GM12878 (cell line): ENCODE data around the gene NPFFR2. TPM values are rescaled to one million over a fixed set of nuclear protein-coding genes. Genes with fewer than 3 reads are reported as not detected.

ENCODE experiments used
- ATAC-seq: fragments of 200-7000 bp; cut with Tn5 transposase; 3 replicates; pipeline ENCODE4 v1.9.1; 2020; ENCODE audit warnings: mild to moderate bottlenecking, moderate library complexity
- BruUV-seq: library from RNA; stranded (reverse); fragments of 400-500 nt; replicated peaks from 2 replicates; lab custom pipeline; 2021; lab: Mats Ljungman, UMichigan
- CTCF ChIA-PET: fragments of 300-600 bp; sonication (Branson Sonifier 250); formaldehyde crosslinking; extraction: SDS; loops from one replicate; lab custom pipeline; 2021; ENCODE audit warnings: inconsistent platforms; lab: Yijun Ruan, JAX
- POLR2A ChIA-PET: fragments of 350-600 bp; formaldehyde crosslinking; extraction: SDS; loops from one replicate; lab custom pipeline; 2021; ENCODE audit warnings: inconsistent platforms; lab: Charles Lee
- RAD21 ChIA-PET: fragments of 300-600 bp; sonication (Branson Sonifier 250); formaldehyde crosslinking; loops from one replicate; lab custom pipeline; 2023; ENCODE audit warnings: antibody characterized with exemption; ENCODE audit not compliant: unreplicated experiment; lab: Charles Lee
- SMC1A ChIA-PET: fragments of 300-600 bp; sonication (Branson Sonifier 250); formaldehyde crosslinking; loops from one replicate; lab custom pipeline; 2023; ENCODE audit not compliant: unreplicated experiment, uncharacterized antibody; lab: Charles Lee
- DNase-seq: peaks from one replicate; pipeline ENCODE4 v3.0.0-alpha.2; 2011; ENCODE audit warnings: low read depth, low spot score
- FAIRE-seq: peaks from 3 replicates; lab custom pipeline; 2011; peaks lifted over from hg19 to GRCh38; lab: Jason Lieb, UNC
- H2AFZ ChIP-seq: 2 replicates; pipeline ENCODE4 v1.6.0; 2011; ENCODE audit warnings: low read depth, low read length, control low read depth; ENCODE audit not compliant: control insufficient read depth
- H3K27ac ChIP-seq: 2 replicates; pipeline ENCODE4 v1.5.1; 2011; ENCODE audit warnings: control low read depth; ENCODE audit not compliant: control insufficient read depth, insufficient read depth
- H3K27me3 ChIP-seq, 2 experiments: replicated peaks in 1 of 2; 2 replicates each; pipeline versions ENCODE4 v1.6.0 to v1.6.1; 2011; ENCODE audit warnings: low read length in 1 of 2; ENCODE audit not compliant: control insufficient read depth in 2 of 2, insufficient read depth in 2 of 2
- H3K36me3 ChIP-seq, 2 experiments: 2 replicates each; pipeline ENCODE4 v1.5.1; 2011; ENCODE audit warnings: low read length in 1 of 2; ENCODE audit not compliant: control insufficient read depth in 2 of 2, insufficient read depth in 2 of 2
- H3K4me1 ChIP-seq: 2 replicates; pipeline ENCODE4 v1.6.1; 2011; ENCODE audit warnings: mild to moderate bottlenecking, low read length, moderate library complexity, mixed read lengths; ENCODE audit not compliant: control insufficient read depth, insufficient read depth
- H3K4me2 ChIP-seq: 2 replicates; pipeline ENCODE4 v1.6.0; 2011; ENCODE audit warnings: control low read depth; ENCODE audit not compliant: control insufficient read depth, insufficient read depth
- H3K4me3 ChIP-seq: fragments of 200-600 bp; sonication (generic); 2 replicates; pipeline ENCODE4 v1.5.1; 2016
- H3K79me2 ChIP-seq: 2 replicates; pipeline ENCODE4 v1.6.0; 2011; ENCODE audit warnings: low read length; ENCODE audit not compliant: control insufficient read depth, insufficient read depth
- H3K9ac ChIP-seq: 2 replicates; pipeline ENCODE4 v1.8.0; 2011; ENCODE audit warnings: low read length, control low read depth, mixed read lengths; ENCODE audit not compliant: control insufficient read depth, insufficient read depth
- H3K9me3 ChIP-seq: replicated peaks from 3 replicates; pipeline ENCODE4 v1.5.1; 2011; ENCODE audit warnings: mild to moderate bottlenecking, low read length; ENCODE audit not compliant: control insufficient read depth, insufficient read depth
- H4K20me1 ChIP-seq: 2 replicates; pipeline ENCODE4 v1.6.0; 2011; ENCODE audit not compliant: control insufficient read depth, insufficient read depth
- GABPA ChIP-seq: IDR thresholded peaks from 2 replicates; pipeline ENCODE4 v1.6.1; 2014; ENCODE audit warnings: antibody characterized with exemption, low read depth, mild to moderate bottlenecking, inconsistent platforms
- NFYA ChIP-seq: IDR thresholded peaks from 2 replicates; pipeline ENCODE4 v1.6.1; 2011; ENCODE audit warnings: low read depth, mild to moderate bottlenecking, low read length, improper control_type of control experiment, borderline replicate concordance
- PML ChIP-seq: IDR thresholded peaks from 2 replicates; pipeline ENCODE4 v1.6.1; 2012; ENCODE audit warnings: low read length, inconsistent platforms
- POLR2AphosphoS2 ChIP-seq: IDR thresholded peaks from 2 replicates; pipeline ENCODE4 v1.6.1; 2011; ENCODE audit warnings: low read depth, mild to moderate bottlenecking, low read length, improper control_type of control experiment, moderate library complexity
- TAF1 ChIP-seq: IDR thresholded peaks from 2 replicates; pipeline ENCODE4 v1.6.1; 2011; ENCODE audit warnings: mild to moderate bottlenecking, low read depth, low read length, borderline replicate concordance
- ZNF217 ChIP-seq: fragments of 450-650 bp; IDR thresholded peaks from 2 replicates; pipeline ENCODE4 v1.6.1; 2017; ENCODE audit warnings: antibody characterized with exemption, mild to moderate bottlenecking
- WGBS: methylation state at CpG from one replicate; pipeline ENCODE4 v1.1.6; 2016; ENCODE audit warnings: low lambda C conversion rate; ENCODE audit not compliant: insufficient replicate concordance, insufficient coverage; ENCODE audit errors: missing lambda C conversion rate; 5-methylcytosine and 5-hydroxymethylcytosine counted together
- in situ Hi-C: fragments of 300-500 bp; cut with MboI; formaldehyde crosslinking; loops from 9 replicates; pipeline ENCODE4 v1.14.3; 2018; ENCODE audit warnings: mixed read lengths
- intact Hi-C: fragments of 100-400 bp; cut with micrococcal nuclease; formaldehyde crosslinking; loops from one replicate; pipeline ENCODE4 v1.14.2; 2022; ENCODE audit not compliant: unreplicated experiment
- polyA plus RNA-seq, 11 experiments: library from polyadenylated mRNA; depleted of rRNA in 4 of 11; unstranded in 6 of 11; stranded (reverse) in 5 of 11; fragments of >200 nt; fragmentation: Nextera tagmentation in 4 of 11; fragmentation: Illumina TruSeq in 1 of 11; extraction: Ambion mirVana in 4 of 11; extraction: Trizol in 1 of 11; gene quantifications; 1 replicate in 1 of 11; 2 replicates in 10 of 11; pipeline versions ENCODE4 v1.2.1 to v1.2.3, GENCODE V29; 2011 to 2016; ENCODE audit warnings: inconsistent platforms in 2 of 11, missing spikeins in 2 of 11, low read depth in 1 of 11
- total RNA-seq, 4 experiments: library from RNA; depleted of rRNA in 3 of 4; stranded (reverse); fragments of >200 nt in 3 of 4; fragmentation: Illumina TruSeq in 1 of 4; extraction: Trizol in 1 of 4; gene quantifications; 2 replicates each; pipeline versions ENCODE4 v1.2.1 to v1.2.3, GENCODE V29; 2013 to 2021
- TF ChIP-seq, protein P1 (sequence below): IDR thresholded peaks from 2 replicates; pipeline ENCODE4 v1.6.1; 2012; ENCODE audit warnings: improper control_type of control experiment, low read depth, low read length; ENCODE audit not compliant: insufficient replicate concordance
- TF ChIP-seq, protein P2 (sequence below): fragments of 450-650 bp; formaldehyde crosslinking; IDR thresholded peaks from 2 replicates; pipeline ENCODE4 v1.4.0; 2022; ENCODE audit warnings: mild to moderate bottlenecking, moderate library complexity
- TF ChIP-seq, protein P3 (sequence below): fragments of 450-650 bp; IDR thresholded peaks from 2 replicates; pipeline ENCODE4 v1.6.1; 2017; ENCODE audit warnings: antibody characterized with exemption, mild to moderate bottlenecking, moderate library complexity

The NPFFR2 gene
- total and polyA plus RNA-seq, 10 of the 15 experiments (the other 5 are each of a cell fraction or from before 2014, with no cell fraction given) = not detected

DNA sequence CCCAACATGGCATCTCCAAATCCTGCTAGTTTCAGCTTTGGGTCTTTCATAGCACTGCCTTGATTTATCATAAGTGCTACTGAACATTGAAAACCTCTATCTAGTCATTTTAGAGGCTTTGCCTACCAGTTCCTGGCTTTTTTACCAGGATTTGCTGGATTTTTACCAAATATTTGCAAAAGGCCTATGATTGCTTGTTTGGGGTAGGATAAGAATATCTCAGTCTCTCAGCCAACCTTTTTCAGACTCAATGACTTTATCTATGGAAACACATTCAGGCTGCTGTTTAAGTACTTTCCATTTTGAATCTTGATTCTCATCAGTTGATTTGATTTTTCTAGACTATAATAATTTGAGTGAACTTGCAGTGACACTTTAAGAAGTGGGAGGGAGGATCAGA lies 80.1 kb downstream of the NPFFR2 start (continued):
- TF ChIP-seq, protein P1, sequence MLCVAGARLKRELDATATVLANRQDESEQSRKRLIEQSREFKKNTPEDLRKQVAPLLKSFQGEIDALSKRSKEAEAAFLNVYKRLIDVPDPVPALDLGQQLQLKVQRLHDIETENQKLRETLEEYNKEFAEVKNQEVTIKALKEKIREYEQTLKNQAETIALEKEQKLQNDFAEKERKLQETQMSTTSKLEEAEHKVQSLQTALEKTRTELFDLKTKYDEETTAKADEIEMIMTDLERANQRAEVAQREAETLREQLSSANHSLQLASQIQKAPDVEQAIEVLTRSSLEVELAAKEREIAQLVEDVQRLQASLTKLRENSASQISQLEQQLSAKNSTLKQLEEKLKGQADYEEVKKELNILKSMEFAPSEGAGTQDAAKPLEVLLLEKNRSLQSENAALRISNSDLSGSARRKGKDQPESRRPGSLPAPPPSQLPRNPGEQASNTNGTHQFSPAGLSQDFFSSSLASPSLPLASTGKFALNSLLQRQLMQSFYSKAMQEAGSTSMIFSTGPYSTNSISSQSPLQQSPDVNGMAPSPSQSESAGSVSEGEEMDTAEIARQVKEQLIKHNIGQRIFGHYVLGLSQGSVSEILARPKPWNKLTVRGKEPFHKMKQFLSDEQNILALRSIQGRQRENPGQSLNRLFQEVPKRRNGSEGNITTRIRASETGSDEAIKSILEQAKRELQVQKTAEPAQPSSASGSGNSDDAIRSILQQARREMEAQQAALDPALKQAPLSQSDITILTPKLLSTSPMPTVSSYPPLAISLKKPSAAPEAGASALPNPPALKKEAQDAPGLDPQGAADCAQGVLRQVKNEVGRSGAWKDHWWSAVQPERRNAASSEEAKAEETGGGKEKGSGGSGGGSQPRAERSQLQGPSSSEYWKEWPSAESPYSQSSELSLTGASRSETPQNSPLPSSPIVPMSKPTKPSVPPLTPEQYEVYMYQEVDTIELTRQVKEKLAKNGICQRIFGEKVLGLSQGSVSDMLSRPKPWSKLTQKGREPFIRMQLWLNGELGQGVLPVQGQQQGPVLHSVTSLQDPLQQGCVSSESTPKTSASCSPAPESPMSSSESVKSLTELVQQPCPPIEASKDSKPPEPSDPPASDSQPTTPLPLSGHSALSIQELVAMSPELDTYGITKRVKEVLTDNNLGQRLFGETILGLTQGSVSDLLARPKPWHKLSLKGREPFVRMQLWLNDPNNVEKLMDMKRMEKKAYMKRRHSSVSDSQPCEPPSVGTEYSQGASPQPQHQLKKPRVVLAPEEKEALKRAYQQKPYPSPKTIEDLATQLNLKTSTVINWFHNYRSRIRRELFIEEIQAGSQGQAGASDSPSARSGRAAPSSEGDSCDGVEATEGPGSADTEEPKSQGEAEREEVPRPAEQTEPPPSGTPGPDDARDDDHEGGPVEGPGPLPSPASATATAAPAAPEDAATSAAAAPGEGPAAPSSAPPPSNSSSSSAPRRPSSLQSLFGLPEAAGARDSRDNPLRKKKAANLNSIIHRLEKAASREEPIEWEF = no peak
- TF ChIP-seq POLR2AphosphoS2 (no peak), GABPA (no peak), PML (no peak), TAF1 (no peak)

DNA sequence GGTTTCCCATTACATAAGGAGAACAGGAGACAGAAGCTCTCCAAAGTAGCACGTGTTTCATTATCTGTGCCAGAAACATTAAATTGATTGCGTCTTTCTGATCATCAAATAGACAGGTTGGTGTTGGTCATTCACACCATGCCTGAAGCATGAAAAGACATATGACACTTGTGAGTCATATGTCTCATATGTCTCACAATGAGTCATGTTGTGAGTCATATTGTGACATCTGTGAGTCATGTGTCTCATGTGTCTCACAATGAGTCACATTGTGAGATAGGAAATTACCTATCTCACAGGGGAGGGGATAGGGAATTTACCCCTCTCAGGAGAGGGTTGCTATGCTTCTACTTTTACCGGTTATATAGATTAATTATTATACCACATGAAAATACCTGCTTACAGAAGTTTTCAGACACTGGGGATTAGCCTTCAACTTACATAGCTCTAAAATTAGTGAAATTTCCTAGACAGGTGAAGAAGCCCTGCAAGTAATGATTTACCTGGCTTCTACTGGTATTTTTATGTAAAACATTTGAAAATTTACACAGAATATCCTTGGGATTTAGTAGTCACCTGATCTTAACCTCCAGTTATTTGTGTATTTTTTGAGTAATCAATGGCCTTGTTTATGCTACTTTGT lies 80.8 kb downstream of the NPFFR2 start:
- SMC1A ChIA-PET = interaction anchor here (0.9 to 3.2 kb wide), 9 partner anchors 8 to 98 kb away, joined by 3 to 19 read pairs (median 3); no protein-coding TSS in a partner anchor
- WGBS = 2% methylated on average over 3 of the region's 3 CpGs
- peak; percentile 52 for FAIRE-seq
- TF ChIP-seq, protein P2, sequence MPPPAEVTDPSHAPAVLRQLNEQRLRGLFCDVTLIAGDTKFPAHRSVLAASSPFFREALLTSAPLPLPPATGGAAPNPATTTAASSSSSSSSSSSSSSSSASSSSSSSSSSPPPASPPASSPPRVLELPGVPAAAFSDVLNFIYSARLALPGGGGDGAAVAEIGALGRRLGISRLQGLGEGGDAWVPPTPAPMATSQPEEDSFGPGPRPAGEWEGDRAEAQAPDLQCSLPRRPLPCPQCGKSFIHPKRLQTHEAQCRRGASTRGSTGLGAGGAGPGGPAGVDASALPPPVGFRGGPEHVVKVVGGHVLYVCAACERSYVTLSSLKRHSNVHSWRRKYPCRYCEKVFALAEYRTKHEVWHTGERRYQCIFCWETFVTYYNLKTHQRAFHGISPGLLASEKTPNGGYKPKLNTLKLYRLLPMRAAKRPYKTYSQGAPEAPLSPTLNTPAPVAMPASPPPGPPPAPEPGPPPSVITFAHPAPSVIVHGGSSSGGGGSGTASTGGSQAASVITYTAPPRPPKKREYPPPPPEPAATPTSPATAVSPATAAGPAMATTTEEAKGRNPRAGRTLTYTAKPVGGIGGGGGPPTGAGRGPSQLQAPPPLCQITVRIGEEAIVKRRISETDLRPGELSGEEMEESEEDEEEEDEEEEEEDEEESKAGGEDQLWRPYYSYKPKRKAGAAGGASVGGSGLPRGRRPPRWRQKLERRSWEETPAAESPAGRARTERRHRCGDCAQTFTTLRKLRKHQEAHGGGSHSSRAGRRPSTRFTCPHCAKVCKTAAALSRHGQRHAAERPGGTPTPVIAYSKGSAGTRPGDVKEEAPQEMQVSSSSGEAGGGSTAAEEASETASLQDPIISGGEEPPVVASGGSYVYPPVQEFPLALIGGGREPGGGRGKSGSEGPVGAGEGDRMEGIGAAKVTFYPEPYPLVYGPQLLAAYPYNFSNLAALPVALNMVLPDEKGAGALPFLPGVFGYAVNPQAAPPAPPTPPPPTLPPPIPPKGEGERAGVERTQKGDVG (CRISPR knock-in tag) = peak; percentile 70; the same call in 1 of the 2 replicates
- TF ChIP-seq NFYA (no peak), ZNF217 (peak; percentile 74; the same call in 1 of the 2 replicates)
- TF ChIP-seq, protein P3, sequence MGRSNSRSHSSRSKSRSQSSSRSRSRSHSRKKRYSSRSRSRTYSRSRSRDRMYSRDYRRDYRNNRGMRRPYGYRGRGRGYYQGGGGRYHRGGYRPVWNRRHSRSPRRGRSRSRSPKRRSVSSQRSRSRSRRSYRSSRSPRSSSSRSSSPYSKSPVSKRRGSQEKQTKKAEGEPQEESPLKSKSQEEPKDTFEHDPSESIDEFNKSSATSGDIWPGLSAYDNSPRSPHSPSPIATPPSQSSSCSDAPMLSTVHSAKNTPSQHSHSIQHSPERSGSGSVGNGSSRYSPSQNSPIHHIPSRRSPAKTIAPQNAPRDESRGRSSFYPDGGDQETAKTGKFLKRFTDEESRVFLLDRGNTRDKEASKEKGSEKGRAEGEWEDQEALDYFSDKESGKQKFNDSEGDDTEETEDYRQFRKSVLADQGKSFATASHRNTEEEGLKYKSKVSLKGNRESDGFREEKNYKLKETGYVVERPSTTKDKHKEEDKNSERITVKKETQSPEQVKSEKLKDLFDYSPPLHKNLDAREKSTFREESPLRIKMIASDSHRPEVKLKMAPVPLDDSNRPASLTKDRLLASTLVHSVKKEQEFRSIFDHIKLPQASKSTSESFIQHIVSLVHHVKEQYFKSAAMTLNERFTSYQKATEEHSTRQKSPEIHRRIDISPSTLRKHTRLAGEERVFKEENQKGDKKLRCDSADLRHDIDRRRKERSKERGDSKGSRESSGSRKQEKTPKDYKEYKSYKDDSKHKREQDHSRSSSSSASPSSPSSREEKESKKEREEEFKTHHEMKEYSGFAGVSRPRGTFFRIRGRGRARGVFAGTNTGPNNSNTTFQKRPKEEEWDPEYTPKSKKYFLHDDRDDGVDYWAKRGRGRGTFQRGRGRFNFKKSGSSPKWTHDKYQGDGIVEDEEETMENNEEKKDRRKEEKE = no peak

More for the DNA sequence above, 80.8 kb downstream of the NPFFR2 start:
- H3K4me2 ChIP-seq = no peak overlapping the region
- no peaks in the 10 kb centered on the region for H3K36me3 ChIP-seq
- peak; percentile 88 for DNase-seq
- H3K27ac ChIP-seq = peak overlapping the region; percentile 32; the same call in 1 of the 2 replicates
- ChIA-PET RAD21 (interaction anchor here (0.6 to 1.0 kb wide), 4 partner anchors 9 to 29 kb away, joined by 3 read pairs; no protein-coding TSS in a partner anchor), POLR2A (interaction anchor here (1.3 kb wide), 1 partner anchor 27 kb away, joined by 5 read pairs; no protein-coding TSS in a partner anchor), CTCF (interaction anchor here (1.1 to 1.6 kb wide), 2 partner anchors 9 to 20 kb away, joined by 3 read pairs; no protein-coding TSS in a partner anchor)
- no peaks in the 10 kb centered on the region; the same call in 1 of the 2 replicates for H3K4me1 ChIP-seq
- intact Hi-C loops (loop anchor here (5.0 to 10.0 kb wide), 2 partner anchors 845 to 1278 kb away; partner anchors contain the start of gene GRSF1), in situ Hi-C loops (loop anchor here (25.0 kb wide), 1 partner anchor 1500 kb away; the partner anchor contains the start of gene RASSF6)
- peaks cover 1% of the 10 kb centered on the region; the same call in 2 of the 3 replicates for H3K9me3 ChIP-seq
- H3K27me3 ChIP-seq = no peaks in the 10 kb centered on the region
- no peak overlapping the region for H2AFZ ChIP-seq
- peak; percentile 94 for ATAC-seq
- H3K4me3 ChIP-seq = no peak overlapping the region
- H4K20me1 ChIP-seq = no peaks in the 10 kb centered on the region
- no peaks in the 10 kb centered on the region for H3K79me2 ChIP-seq
- BruUV-seq = no TSS peak
- H3K9ac ChIP-seq = no peak overlapping the region
